Activated naive CD8-positive, alpha-beta T cell treated with anti-CD3 and anti-CD28 coated beads for 36 hours (primary cell): ENCODE data around the gene CCDC78. TPM values are rescaled to one million over a fixed set of nuclear protein-coding genes. Genes with fewer than 3 reads are reported as not detected.
A peak's percentile ranks its signal among the peaks of the same experiment; 100 is the strongest.

Source experiments
- DNase-seq: peaks from one replicate; pipeline ENCODE4 v3.0.0; 2021
- H3K27ac Mint-ChIP-seq: one replicate; pipeline ENCODE4 v1.8.0; 2022; ENCODE audit warnings: mild to moderate bottlenecking, moderate library complexity, mixed read lengths
- H3K27me3 Mint-ChIP-seq: one replicate; pipeline ENCODE4 v1.8.0; 2022; ENCODE audit warnings: mild to moderate bottlenecking, mixed read lengths
- H3K36me3 Mint-ChIP-seq: one replicate; pipeline ENCODE4 v1.8.0; 2021; ENCODE audit warnings: mild to moderate bottlenecking, mixed read lengths
- H3K4me1 Mint-ChIP-seq: one replicate; pipeline ENCODE4 v1.8.0; 2021; ENCODE audit warnings: mixed read lengths
- H3K4me3 Mint-ChIP-seq: one replicate; pipeline ENCODE4 v1.8.0; 2022; ENCODE audit warnings: mild to moderate bottlenecking, moderate library complexity, mixed read lengths
- H3K9me3 Mint-ChIP-seq: one replicate; pipeline ENCODE4 v1.8.0; 2022; ENCODE audit warnings: mixed read lengths
- total RNA-seq, 2 experiments: library from RNA; stranded (reverse); gene quantifications; one replicate each; pipeline ENCODE4 v1.2.3, GENCODE V29; 2021

The CCDC78 gene
- total RNA-seq, 2 experiments from 2014 or later = 6.5 to 8.1 TPM

DNA sequence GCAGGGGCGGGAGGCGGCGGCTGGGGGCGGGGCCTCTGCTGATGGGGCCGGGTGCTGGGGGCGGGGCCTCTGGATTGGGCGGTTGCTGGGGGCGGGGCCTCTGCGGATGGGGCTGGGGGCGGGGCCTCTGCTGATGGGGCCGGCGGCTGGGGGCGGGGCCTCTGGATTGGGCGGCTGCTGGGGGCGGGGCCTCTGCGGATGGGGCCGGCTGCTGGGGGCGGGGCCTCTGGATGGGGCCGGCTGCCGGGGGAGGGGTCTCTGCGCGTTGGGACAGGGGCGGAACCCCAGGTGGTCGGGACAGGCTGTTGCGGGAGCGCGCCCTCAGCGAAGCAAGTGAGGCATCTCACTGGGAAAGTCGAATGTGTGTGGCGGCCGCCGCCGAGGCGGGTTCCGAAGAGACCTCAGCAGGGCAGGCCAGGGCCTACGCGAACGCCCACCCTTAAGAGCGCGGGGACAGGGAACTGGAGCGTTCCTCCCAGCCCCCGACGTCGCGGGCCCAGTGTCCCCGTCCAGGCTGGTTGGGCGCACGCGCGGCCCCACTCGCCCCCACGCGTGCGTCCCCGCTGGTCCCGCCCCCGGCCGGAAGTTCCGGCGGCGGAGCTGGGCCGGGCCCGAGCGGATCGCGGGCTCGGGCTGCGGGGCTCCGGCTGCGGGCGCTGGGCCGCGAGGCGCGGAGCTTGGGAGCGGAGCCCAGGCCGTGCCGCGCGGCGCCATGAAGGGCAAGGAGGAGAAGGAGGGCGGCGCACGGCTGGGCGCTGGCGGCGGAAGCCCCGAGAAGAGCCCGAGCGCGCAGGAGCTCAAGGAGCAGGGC is 46.2 kb downstream of the CCDC78 start, which contains the start of gene STUB1:
STUB1 (plus strand) TSS at position 597 of the 811 bp plus-strand sequence; CDS start at position 713, 116 bp downstream.
- peak within 1 kb of the TSS; percentile 84 for H3K4me3 Mint-ChIP-seq
- peak; percentile 92 for DNase-seq
- no peaks in the 10 kb centered on the region for H3K9me3 Mint-ChIP-seq
- peaks cover 19% of the 10 kb centered on the region for H3K4me1 Mint-ChIP-seq
- H3K27me3 Mint-ChIP-seq = no peaks in the 10 kb centered on the region
- peaks cover 20% of the 10 kb centered on the region for H3K36me3 Mint-ChIP-seq
- H3K27ac Mint-ChIP-seq = peak within 1 kb of the TSS; percentile 85

DNA sequence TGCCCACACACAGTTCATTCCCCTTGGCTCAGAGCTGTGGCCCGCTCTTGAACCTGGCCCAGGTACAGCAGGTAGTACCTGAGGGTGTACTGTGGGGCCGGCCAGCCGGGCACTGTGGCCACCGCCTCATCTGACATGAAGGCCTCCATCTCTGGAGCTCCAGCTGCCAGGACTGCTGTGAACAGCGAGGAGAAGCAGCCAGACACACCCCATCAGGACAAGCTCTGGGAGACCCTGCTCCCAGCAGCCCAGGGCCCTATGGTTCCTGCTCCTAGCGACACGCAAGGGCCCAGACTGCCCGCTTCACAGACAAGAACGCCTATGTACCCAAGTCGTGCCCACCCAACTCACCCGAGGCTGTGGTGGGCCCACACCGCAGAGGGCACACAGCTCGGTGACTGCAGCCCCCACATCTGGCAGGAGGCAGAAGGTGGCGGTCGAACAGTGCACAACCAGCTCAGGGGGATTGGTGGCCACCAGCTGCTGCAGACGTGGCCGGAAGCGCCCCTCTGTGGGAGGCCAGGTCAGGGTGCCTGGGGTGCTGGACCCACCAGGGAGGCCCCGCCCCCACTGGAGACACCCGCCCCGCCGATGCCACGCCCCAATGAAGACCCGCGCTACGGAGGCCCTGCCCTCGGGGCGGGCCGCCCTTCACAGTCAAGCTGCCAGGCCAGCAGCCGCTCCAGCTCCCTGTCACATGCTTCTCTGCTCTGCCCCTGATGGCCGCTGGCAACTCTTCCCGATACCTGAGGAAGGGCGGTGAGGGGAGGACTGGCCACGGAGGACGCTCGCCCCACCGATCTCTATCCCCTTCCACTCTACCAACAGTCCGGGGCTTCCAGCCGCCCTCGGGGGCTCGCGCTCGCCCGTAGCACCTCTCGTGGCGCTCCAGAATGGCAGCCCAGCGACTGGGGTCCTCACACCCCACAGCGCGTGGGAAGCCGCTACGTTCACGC is 47.1 kb downstream of the CCDC78 start:
- H3K27me3 Mint-ChIP-seq = no peaks in the 10 kb centered on the region
- no peaks in the 10 kb centered on the region for H3K9me3 Mint-ChIP-seq
- DNase-seq = peak; percentile 72
- peaks cover 20% of the 10 kb centered on the region for H3K36me3 Mint-ChIP-seq
- H3K4me3 Mint-ChIP-seq = peak overlapping the region; percentile 74
- peak overlapping the region; percentile 66 for H3K27ac Mint-ChIP-seq
- peaks cover 19% of the 10 kb centered on the region for H3K4me1 Mint-ChIP-seq

DNA sequence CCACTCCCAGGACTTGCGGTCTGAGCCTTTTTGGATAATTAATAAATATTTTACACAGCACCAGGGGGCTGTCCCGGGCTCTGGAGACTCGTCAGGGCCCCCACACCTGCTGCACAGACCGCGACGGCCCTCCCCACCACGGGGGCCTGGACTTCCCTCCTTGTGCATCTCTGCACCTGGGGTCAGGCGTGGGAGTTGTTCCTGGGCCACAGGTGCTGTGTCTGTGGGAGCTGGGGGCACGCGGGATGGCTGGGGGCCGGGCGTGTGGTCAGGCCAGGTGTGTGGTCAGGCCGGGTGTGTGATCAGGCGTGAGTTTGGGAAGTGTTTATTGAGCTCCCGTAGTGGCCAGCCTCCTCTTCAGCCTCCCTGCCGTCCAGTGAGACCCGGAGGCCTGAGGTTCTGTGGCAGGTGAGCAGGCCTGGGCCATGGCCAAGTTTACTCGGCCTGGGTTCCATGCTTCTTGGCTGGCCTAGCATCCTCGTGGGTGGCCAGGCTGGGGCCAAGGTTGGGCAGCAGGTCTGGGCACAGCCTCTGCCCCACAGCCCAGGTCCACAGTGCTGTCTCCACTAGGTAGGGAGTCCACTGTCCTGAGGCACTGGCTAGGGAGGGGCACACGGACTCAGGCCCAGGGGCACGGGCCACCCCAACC is 47.9 kb downstream of the CCDC78 start:
- peaks cover 19% of the 10 kb centered on the region for H3K4me1 Mint-ChIP-seq
- H3K4me3 Mint-ChIP-seq = no peak overlapping the region
- no peak for DNase-seq
- no peaks in the 10 kb centered on the region for H3K9me3 Mint-ChIP-seq
- no peak overlapping the region for H3K27ac Mint-ChIP-seq
- H3K36me3 Mint-ChIP-seq = peaks cover 16% of the 10 kb centered on the region
- no peaks in the 10 kb centered on the region for H3K27me3 Mint-ChIP-seq

DNA sequence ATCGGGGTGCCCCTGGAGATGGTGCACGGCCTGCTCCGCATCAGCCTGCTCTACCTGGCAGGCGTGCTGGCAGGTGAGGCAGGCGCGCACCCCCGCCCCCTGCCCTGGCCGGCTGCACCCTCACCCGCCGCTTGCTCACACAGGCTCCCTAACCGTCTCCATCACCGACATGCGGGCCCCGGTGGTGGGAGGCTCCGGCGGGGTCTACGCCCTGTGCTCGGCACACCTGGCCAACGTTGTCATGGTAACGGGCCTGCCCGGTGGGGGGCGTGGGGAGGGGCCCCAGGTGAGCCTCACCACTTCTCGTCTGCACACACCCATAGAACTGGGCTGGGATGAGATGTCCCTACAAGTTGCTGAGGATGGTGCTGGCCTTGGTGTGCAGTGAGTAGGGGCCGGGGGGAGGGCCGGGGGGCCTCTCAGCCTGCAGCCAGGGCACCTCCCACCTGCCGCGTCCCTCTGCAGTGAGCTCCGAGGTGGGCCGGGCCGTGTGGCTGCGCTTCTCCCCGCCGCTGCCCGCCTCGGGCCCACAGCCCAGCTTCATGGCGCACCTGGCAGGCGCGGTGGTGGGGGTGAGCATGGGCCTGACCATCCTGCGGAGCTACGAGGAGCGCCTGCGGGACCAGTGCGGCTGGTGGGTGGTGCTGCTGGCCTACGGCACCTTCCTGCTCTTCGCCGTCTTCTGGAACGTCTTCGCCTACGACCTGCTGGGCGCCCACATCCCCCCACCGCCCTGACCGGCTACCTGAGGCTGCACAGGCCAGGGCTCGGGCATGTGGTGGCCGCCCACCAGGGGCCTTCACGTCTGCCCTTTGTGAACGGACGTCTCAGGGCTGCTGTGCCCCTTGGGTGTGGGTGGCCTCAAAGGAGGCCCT is 48.7 kb downstream of the CCDC78 start:
- Mint-ChIP-seq H3K4me1 (peaks cover 18% of the 10 kb centered on the region), H3K27ac (no peak overlapping the region)
- DNase-seq = no peak

GRCh38 chr16:676913-677312 is 49.3 kb downstream of the CCDC78 start:
- Mint-ChIP-seq H3K36me3 (peaks cover 10% of the 10 kb centered on the region), H3K4me1 (peaks cover 14% of the 10 kb centered on the region), H3K4me3 (no peak overlapping the region), H3K27ac (no peak overlapping the region), H3K27me3 (no peaks in the 10 kb centered on the region), H3K9me3 (no peaks in the 10 kb centered on the region)
- DNase-seq = no peak

More for the DNA sequence above, 48.7 kb downstream of the CCDC78 start:
- H3K9me3 Mint-ChIP-seq = no peaks in the 10 kb centered on the region
- no peak overlapping the region for H3K4me3 Mint-ChIP-seq
- no peaks in the 10 kb centered on the region for H3K27me3 Mint-ChIP-seq
- H3K36me3 Mint-ChIP-seq = peaks cover 14% of the 10 kb centered on the region

GRCh38 chr16:676565-676902 is 49.7 kb downstream of the CCDC78 start:
- Mint-ChIP-seq H3K27ac (no peak overlapping the region), H3K9me3 (no peaks in the 10 kb centered on the region), H3K4me3 (no peak overlapping the region), H3K4me1 (peaks cover 10% of the 10 kb centered on the region), H3K36me3 (peaks cover 7% of the 10 kb centered on the region), H3K27me3 (no peaks in the 10 kb centered on the region)
- DNase-seq = no peak

DNA sequence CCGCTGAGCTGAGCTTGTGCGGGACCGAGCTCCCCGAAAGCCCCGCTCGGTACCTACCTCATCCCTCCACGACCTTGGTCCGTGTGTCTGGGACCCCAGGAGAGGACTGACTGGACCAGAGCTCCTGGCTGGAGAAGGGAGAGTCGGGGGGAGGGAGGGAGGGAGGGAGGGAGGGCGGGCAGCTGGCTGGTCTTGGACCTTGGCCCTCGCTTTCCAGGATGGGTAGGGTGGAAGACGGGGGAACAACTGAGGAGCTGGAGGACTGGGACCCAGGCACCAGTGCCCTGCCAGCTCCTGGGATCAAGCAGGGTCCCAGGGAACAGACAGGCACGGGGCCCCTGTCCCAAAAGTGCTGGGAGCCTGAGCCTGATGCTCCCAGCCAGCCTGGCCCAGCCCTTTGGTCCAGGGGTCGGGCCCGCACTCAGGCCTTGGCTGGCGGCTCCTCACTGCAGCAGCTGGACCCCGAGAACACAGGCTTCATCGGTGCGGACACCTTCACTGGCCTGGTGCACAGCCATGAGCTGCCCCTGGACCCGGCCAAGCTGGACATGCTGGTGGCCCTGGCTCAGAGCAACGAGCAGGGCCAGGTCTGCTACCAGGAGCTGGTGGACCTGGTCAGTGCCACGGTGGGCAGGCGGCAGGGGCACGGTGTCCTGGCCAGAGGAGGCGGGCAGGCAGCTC is 50.2 kb downstream of the CCDC78 start:
- H3K9me3 Mint-ChIP-seq = no peaks in the 10 kb centered on the region
- peaks cover 4% of the 10 kb centered on the region for H3K36me3 Mint-ChIP-seq
- no peaks in the 10 kb centered on the region for H3K27me3 Mint-ChIP-seq
- H3K4me3 Mint-ChIP-seq = no peak overlapping the region
- peaks cover 7% of the 10 kb centered on the region for H3K4me1 Mint-ChIP-seq
- DNase-seq = no peak
- no peak overlapping the region for H3K27ac Mint-ChIP-seq

DNA sequence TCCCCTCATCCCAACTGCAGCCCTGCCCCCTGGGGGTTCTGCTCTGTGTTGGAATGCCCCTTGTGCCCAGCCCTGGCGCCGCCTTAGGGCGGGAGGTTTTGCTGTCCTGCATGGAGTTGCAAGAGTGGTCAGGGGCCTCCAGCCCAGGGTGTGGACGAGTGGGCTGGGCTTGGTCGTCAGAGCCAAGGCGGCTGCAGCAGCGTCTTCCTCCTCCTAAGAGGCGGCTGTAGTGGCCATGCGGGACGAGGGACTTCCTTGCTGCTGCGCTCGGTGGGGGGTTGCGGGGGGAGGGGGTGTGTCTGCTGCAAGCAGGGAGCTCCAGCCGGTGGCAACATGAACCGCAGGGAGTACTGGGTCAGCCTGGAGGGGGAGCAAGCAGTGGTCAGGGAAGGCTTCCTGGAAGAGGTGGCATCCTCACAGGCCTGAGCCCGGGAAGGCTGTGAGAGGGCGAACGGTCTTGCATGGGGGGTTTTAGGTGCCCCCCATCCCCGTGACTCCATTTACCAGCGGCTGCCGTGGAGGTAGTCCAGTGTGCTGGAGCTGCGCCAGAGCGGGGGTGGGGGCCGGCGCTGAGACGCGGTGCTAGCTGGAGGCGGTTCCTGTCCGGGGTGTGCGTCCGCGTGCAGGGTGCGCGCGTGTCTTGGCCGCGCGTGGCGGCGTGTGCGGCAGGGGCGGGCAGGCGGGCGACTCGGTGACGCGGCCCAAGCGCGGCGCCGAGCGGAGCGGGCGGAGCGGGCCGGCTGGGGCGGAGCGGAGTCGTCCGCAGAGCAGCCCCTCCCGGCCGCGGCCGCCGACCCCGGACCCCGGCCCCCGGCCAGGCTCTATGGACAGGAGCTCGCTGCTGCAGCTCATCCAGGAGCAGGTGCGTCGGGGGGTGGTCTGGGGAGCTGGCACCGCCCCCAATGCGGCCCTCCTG is 51.0 kb downstream of the CCDC78 start, which contains the start of gene RHBDL1:
RHBDL1 (plus strand) TSS at position 704 of the 916 bp plus-strand sequence; CDS start at position 824, 120 bp downstream.
- Mint-ChIP-seq H3K36me3 (peaks cover 2% of the 10 kb centered on the region), H3K4me3 (peak within 1 kb of the TSS; percentile 25), H3K27me3 (no peaks in the 10 kb centered on the region), H3K9me3 (no peaks in the 10 kb centered on the region), H3K27ac (no peak within 1 kb of the TSS), H3K4me1 (peaks cover 6% of the 10 kb centered on the region)
- no peak for DNase-seq

GRCh38 chr16:674214-674881 is 51.9 kb downstream of the CCDC78 start:
- peaks cover 5% of the 10 kb centered on the region for H3K36me3 Mint-ChIP-seq
- H3K9me3 Mint-ChIP-seq = no peaks in the 10 kb centered on the region
- no peaks in the 10 kb centered on the region for H3K27me3 Mint-ChIP-seq
- peaks cover 4% of the 10 kb centered on the region for H3K4me1 Mint-ChIP-seq
- no peak overlapping the region for H3K4me3 Mint-ChIP-seq
- H3K27ac Mint-ChIP-seq = no peak overlapping the region
- DNase-seq = no peak

DNA sequence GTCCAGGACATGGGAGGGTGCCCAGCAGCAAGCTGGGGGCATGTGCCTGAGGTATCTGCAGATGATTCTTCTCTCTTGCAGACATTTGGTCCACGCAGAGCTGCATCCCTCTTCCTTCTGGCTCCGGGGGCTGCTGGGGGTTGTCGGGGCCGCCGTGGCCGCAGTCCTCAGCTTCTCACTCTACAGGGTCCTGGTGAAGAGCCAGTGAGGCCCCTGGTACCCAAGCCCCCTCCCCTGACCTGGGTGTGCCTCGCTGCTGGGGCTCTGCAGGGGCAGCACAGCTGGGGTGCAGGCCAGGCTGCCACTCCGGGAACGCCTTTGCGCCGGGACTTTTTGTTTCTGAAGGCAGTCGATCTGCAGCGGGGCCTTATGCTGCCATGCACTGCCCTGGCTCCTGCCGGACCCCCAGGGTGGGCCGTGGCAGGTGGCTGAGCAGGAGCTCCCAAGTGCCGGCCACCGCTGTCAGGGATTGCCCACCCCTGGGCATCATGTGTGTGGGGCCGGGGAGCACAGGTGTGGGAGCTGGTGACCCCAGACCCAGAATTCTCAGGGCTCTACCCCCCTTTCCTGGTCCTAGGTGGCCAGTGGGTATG is 52.7 kb downstream of the CCDC78 start:
- no peaks in the 10 kb centered on the region for H3K9me3 Mint-ChIP-seq
- peaks cover 2% of the 10 kb centered on the region for H3K4me1 Mint-ChIP-seq
- H3K27me3 Mint-ChIP-seq = no peaks in the 10 kb centered on the region
- peaks cover 5% of the 10 kb centered on the region for H3K36me3 Mint-ChIP-seq
- no peak for DNase-seq
- H3K27ac Mint-ChIP-seq = no peak overlapping the region
- H3K4me3 Mint-ChIP-seq = no peak overlapping the region

DNA sequence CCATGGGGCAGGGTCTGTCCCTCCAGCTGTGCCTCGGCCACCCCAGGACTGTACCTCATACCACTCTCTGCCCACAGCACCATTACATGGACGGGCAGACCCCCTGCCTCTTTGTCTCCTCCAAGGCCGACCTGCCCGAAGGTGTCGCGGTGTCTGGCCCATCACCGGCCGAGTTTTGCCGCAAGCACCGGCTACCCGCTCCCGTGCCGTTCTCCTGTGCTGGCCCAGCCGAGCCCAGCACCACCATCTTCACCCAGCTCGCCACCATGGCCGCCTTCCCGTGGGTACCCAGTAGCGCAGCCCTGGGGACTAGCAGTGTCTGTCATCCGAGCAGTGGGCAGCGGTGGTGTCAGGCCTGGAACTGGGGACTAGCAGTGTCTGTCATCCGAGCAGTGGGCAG is 53.4 kb downstream of the CCDC78 start:
- Mint-ChIP-seq H3K4me3 (no peak overlapping the region), H3K36me3 (peaks cover 7% of the 10 kb centered on the region), H3K27ac (no peak overlapping the region), H3K27me3 (no peaks in the 10 kb centered on the region), H3K9me3 (no peaks in the 10 kb centered on the region), H3K4me1 (peaks cover 2% of the 10 kb centered on the region)
- DNase-seq = no peak
